ENCODE measurements around the gene SREBF1.

- TF ChIP-seq, protein P1, sequence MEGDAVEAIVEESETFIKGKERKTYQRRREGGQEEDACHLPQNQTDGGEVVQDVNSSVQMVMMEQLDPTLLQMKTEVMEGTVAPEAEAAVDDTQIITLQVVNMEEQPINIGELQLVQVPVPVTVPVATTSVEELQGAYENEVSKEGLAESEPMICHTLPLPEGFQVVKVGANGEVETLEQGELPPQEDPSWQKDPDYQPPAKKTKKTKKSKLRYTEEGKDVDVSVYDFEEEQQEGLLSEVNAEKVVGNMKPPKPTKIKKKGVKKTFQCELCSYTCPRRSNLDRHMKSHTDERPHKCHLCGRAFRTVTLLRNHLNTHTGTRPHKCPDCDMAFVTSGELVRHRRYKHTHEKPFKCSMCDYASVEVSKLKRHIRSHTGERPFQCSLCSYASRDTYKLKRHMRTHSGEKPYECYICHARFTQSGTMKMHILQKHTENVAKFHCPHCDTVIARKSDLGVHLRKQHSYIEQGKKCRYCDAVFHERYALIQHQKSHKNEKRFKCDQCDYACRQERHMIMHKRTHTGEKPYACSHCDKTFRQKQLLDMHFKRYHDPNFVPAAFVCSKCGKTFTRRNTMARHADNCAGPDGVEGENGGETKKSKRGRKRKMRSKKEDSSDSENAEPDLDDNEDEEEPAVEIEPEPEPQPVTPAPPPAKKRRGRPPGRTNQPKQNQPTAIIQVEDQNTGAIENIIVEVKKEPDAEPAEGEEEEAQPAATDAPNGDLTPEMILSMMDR (IDR thresholded peaks at IDR 0.05), result no peak
- TF ChIP-seq POLR2AphosphoS5 (IDR thresholded peaks at IDR 0.05; ENCODE audit: low read depth, low read length) (no peak), SIN3A (IDR thresholded peaks at IDR 0.05; ENCODE audit: borderline replicate concordance, insufficient read depth, low read depth, low read length) (no peak)
- TF ChIP-seq, protein P2, sequence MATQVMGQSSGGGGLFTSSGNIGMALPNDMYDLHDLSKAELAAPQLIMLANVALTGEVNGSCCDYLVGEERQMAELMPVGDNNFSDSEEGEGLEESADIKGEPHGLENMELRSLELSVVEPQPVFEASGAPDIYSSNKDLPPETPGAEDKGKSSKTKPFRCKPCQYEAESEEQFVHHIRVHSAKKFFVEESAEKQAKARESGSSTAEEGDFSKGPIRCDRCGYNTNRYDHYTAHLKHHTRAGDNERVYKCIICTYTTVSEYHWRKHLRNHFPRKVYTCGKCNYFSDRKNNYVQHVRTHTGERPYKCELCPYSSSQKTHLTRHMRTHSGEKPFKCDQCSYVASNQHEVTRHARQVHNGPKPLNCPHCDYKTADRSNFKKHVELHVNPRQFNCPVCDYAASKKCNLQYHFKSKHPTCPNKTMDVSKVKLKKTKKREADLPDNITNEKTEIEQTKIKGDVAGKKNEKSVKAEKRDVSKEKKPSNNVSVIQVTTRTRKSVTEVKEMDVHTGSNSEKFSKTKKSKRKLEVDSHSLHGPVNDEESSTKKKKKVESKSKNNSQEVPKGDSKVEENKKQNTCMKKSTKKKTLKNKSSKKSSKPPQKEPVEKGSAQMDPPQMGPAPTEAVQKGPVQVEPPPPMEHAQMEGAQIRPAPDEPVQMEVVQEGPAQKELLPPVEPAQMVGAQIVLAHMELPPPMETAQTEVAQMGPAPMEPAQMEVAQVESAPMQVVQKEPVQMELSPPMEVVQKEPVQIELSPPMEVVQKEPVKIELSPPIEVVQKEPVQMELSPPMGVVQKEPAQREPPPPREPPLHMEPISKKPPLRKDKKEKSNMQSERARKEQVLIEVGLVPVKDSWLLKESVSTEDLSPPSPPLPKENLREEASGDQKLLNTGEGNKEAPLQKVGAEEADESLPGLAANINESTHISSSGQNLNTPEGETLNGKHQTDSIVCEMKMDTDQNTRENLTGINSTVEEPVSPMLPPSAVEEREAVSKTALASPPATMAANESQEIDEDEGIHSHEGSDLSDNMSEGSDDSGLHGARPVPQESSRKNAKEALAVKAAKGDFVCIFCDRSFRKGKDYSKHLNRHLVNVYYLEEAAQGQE (IDR thresholded peaks at IDR 0.05; ENCODE audit: insufficient read depth in 1 of 2, low read depth in 2 of 2, low read length in 1 of 2), result no peak
Observed at GRCh38 chr17:17849845-17850373, 13.1 kb upstream of the SREBF1 start.
